Measurements from ENCODE around the gene GPR157.

GPR157 gene

DNA sequence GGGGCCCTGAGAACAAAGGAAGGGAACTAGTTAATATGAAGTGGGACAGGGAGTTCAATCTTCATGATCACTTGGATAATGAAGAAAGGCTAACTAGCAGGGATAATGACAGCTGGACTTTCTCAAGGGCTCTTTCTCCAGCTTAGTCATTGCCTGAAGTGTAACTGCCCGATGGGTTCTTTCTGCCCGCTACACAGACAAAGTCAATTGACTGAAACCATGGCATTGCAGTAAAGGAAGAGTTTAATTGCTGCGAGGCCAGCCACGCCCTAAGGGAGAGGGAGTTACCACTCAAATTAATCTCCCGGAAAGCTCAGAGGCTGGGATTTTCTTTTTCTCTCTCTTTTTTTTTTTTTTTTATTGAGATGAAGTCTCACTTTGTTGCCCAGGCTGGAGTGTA, 42.9 kb downstream of the GPR157 start:
- no peak for DNase-seq

DNA sequence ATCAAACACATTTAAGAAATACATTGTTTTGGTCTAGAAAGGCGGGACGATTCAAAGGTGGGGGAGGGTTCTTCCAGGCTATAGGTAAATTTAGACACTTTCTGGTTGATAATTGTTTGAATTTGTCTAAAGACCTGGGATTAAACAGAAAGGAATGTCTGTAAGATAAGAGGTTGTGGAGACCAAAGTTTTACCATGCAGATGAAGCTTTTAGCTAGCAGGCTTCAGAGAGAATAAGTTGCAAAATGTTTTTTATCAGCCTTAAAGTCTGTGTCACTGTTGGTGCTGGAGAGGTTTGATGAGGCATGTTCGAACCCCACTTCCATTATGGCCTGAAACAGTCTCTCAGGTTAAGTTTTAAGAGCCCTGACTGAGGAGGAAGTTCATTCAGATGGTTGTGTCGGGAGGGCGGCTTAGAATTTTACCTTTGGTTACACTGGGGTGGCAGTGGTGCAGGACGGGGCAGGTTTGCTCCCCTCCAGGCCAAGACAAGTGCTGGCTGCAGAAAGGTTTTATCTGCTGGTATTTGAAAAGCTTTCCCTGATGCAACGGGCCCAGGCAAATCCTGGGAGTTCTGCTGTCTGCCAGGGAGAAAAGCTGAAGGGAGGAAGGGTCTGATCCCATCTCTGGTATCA, 43.5 kb downstream of the GPR157 start:
- DNase-seq, result no peak

DNA sequence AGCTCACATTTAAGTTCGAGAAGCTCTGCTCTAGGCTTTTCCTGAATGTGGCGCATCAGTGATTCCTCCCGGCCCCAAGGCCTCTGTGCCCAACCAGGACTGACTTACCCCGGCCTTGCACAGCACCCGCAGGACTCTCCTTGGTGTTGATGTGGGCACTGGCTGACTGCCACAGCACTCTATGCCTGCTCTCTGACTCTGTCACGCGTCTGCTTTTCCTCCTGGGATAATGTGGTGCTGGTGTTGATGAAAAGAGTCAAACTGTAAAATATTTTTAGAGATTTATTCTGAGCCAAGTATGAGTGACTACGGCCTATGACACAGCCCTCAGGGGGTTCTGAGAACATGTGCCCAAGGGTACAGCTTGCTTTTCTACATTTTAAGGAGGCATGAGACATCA, 44.0 kb downstream of the GPR157 start:
- DNase-seq, result no peak

DNA sequence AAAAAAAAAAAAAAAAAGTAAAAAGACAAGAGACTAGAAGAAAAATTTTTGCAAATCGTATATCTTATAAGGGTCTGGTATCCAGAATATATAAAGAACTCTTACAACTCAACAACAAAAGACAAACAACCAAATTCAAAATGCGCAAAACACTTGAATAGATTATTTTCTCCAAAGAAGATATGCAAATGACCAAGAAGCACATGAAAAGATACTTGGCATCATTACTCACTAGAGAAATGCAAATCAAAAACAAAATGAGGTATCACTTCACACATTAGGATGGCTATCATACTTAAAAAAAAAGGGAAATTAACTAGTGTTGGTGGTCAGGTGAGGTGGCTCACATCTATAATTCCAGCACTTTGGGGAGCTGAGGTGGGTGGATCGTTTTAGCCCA, 47.4 kb downstream of the GPR157 start:
- no peak for DNase-seq

DNA sequence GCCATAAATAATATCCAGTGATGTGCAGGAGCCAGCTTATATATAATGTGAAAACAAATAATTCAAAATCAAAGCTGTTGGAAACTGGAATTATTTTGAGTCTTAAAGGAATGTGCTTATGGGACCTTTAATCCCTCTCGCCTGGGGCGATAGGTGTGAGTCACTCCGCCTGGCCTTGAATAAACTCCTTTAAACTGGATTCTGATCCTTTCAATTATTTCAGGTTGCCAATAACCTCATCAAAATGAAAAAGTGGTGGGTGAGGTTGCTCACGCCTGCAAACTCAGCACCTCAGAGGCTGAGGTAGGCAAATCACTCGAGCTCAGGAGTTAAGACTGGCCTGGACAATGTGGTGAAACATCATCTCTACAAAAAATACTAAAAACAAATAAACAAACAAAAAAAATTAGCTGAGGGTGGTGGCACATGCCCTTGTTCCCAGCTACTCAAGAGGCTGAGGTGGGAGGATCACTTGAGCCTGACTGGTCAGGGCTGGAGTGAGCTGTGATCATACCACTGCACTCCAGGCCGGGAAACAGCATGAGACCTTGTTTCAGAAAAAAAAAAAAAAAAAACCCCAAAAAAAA, 48.1 kb downstream of the GPR157 start:
- no peak for DNase-seq

DNA sequence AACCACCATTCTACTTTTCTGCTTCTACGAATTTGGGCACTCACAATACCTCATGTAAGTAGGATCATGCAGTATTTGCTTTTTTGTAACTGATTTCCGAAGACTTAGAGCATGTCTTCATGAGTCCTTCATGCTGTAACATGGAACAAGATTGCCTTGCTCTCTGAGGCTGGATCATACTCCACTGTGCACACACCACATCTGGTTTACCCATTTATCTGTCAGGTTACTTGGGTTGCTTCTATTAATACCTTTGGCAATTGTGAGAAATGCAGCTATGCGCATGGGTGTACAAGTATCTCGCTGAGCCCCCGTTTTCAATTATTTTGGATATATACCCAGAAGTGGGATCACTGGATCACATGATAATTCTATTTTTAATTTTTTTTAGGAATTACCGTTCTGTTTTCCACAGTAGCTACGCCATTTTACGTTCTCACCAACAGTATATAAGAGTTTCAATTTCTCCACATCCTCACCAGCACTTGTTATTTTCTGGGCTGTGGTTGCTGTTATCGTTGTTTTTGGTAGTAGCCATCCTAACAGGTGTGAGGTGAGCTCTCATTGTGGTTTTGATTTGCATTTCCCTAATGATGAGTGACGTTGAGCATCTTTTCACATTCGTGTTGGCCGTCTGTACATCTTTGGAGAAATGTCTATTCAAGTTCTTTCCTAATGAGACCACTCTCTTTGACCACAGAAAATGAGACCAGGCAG, 48.8 kb downstream of the GPR157 start:
- DNase-seq, result no peak

DNA sequence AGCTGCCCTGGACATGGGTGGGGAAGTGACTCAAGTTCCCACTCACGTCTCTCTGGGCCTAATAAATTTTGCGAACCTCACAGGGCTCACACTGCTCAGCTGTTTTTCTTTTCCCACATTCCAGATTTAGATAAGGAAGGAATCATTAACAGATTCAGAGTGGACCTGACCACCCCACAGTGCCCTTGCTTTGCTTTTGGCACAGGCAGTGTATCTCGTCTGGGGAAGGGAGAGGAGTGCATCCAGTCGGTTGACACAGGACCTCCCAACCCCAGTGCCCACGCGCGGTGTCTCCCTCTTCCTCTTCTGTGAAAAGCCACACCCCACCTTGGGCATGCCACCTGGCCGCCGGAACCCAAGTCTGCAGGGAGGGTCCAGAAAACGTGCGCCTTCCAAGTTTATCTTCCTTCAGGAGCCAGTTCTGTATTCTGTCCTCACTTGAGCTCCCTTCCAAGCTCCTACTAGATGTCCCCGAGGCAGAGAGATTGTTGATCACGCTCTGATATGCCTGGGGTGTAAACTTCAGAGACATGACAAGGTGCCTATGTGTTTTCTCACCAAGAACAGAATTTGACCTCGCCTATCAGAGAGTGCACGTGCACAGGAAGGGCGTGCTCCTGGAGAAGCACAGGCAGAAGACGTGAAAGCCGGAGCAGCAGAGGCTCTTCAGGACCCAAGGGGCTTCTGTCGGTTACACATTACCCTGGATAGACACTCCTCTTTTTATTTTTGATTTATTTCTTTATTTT, 50.0 kb downstream of the GPR157 start:
- DNase-seq, result no peak

DNA sequence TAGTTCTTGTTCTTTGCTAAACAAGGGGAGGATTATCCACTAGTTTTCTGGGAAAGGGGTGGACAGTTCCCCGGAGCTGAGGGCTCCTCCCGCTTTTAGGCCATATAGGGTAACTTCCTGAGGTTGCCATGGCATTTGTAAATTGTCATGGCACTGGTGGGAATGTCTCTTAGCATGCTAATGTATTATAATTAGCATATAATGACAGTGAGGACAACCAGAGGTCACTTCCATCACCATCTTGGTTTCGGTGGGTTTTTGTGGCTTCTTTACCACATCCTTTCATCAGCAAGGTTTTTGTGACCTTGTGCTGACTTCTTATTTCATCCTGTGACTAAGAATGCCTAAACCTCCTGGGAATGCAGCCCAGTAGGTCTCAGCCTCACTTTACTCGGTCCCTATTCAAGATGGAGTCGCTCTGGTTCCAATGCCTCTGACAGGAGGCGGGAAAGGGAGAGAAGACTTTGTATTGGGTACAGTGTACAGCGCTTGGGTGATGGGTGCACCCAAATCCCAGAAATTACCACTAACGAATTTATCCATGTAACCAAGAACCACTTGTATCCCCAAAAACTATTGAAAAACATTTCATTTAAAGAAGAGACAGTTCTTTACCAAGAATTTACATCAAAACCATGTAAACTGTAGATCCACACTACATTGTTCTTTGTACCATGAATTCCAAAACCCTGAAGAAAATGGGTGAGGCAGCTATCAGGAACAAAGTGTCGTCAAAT, 50.7 kb downstream of the GPR157 start:
- DNase-seq, result no peak

DNA sequence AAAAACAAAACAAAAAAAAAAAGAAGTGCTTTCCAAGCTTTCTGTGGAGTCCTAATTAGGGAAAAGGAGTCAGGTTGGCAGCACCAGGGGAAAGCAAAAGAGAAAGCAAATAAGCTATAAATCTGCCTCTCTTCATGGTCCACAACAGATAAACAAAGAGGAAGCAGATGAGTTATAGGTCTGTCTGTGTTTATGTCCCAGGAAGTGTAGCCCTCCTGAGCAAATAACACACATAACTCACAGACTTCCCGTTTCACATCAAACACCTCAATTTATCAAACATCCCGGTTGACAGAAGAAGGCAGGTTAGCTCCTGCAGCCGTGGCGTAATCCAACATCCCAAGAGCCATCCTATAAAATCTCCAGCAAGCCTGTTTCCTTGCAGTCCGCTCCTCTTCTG, 53.9 kb downstream of the GPR157 start:
- no peak for DNase-seq

DNA sequence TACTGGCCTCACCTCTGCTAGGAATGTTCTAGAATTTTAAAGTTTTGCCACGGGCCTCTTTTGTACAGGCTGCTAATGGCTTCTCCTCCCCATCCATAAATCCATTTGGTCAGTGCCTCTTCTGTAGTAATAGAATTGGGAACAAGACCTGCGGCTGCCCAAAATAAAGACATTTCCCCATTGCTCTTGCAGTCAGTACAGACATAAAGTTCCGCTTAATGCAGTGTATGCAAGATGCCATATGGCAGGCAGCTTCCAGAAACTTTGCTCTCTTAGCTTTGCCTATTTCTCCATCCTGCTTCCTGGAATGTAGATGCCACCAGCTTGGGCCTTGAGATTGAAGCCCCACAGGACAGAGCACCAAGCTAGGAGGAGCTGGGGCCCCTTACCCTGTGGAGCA, 55.8 kb downstream of the GPR157 start:
- DNase-seq, result no peak

DNA sequence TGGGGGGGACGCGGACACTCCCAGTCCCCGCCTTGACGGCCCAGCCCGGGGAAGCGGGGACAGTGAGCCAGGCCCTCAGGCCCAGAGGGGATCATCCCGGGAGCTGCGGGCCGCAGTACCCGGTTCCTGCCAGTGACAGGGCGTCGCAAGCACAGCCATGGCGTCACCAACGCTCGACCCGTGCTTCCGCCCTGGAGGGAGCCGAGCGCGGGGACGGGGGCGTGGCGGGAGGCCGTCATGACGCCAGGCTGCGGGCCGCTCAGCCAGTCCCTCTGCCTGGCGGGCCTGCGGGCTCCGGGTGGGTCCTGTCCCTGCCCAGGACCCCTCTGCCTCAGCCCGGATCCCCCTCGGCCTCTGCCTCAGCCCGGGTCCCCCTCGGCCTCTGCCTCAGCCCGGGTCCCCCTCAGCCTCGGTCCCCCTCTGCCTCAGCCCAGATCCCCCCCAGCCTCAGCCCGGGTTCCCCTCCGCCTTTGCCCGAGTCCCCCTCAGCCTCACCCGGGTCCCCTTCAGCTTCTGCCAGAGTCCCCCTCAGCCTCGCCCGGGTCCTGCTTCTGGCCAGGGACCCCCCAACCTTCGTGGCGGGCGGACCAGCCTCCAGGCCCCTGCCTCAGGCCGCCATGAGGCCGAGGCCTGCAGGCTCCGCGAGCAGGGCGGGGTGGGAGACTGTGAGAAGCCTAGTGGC, 57.2 kb downstream of the GPR157 start:
- DNase-seq, result no peak

DNA sequence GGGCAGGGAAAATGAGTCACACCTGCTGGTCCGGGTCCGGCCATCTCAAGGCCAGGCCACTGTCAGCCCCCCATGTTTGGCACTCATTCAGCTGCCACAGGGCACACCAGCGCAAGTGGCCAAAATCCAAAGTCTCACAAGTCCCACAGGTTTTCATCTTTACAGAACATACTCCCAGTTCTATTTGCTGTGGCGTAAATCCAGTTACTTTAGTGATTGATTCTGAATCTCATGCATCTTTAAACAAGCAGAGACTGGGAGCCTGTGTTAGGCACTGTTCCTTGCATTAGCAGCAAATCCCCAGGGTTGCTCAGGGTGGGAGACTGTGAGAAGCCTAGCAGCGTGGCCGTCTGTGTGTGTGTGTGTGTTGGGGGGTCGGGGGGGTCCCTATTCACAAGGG, 58.4 kb downstream of the GPR157 start:
- no peak for DNase-seq

DNA sequence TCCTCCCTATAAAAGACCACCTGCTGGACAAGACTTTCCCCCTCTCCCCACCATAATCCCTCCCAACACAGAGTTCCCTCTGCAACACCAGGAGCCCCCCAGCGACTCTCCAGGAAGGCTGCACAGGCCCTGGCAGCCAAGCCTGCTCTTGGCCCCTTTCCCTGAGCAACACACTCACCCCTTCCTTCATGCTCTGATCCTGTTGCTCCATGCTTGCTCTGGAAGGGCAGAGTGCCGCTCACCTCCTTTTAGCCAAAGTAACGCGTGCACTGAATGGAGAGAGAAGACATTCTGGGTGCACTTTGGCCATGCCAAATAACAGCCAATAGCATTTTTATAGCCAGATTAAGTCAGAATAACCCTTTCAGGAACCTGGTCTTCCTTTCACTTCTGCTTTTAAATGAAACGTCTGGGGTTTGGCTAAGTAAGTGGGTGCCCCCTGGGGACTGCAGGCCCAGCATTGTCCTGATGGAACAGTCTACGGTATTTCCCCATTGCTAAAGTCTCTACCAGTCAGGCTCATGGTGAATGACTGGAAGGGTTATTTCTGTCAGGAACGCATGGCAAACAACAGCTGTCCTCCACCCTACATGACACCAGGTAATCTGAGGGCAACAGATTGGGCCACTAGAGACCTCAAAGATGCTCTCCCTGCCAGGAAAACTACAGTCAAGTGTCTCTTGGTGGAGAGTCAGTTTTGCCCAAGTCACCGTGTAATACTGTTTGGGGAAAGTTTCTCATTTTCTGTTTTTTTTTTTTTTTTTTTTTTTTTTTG, 59.4 kb downstream of the GPR157 start, which contains the start of gene SLC2A5:
Gene SLC2A5 (minus strand): TSS at position 310 of the 775 bp plus-strand sequence. CDS start 99 bp downstream, at position 211.
- no peak for DNase-seq

DNA sequence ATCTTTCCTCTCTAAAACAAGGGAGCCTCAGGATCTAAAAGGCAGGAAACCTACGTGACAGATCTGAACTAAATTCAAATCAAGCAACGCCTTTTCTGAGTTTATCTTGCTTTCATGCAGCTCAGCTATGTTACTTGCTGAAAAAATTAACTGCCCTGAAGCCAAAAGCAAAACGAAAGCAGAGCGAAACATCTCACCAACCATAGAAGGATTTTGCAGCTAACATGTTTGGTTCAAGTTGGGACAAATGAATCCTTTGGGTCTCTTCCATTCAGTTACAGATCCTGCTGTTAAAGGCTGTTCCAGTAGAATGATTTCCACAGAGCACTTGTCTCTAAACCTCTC, 59.9 kb downstream of the GPR157 start:
- no peak for DNase-seq

DNA sequence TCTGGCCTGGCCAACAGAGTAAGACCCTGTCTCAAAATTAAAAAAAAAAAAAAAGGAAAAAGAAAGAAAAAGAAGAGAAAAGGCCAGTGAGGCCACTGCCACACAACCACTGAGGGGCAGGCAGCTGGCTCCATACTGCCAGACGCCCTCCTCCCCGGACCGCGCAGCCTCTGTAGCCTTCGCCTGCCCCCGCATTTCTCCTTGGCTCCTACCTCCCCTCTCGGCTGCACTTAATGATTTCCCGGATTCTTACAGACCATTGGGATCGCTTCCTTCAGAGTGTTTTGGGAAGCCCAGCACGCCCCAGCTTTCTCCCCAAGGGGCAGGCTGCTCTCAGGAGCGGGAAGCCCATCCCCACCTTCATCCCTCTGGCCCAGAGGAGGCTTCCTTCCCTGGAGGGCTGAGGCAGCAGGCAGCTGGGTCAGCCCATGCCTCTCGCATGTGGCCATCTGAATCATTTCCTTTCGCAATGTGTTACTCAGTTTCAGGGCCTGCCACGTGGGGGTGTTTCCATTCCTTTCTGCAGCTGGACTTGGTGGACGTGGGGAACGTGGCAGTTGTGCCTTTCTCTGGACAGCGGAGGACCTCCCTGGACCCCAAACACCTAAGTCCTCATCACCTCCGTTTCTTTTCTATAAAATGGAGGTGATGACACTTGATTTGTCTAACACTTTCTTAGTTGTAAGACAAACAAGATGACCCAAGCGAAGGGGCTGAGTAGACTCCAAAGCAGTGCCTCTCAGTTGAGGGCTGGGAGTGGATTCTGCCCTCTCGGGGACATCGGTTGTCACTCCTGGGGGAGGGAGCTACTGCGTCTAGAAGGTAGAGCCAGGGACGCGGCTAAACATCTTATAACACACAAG, 61.7 kb downstream of the GPR157 start:
- no peak for DNase-seq

DNA sequence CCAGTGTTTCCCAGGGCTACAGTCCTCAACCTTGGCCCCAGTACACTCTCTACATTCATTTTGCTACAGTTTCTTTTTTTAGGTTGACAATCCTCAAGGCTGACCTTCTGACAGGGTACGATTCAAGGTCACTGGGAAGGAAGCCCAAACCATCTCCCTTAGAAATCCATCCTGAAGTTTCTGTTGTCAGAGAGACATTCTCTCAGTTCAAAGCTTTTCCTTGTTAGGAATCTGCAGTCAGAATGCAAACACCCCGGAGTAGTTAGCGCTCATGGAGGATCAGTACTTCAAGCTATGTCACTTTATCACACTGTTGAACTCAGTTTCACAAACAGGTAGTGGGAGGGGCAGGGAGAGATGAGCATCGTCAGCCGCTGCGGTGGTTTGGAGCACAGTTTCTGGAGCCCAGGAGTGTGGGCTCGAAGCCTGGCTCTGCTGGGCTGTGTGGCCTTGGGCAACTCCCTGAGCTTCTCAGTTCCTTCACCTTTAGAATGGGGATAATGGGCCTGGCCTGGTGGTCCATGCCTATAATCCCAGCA, 63.6 kb downstream of the GPR157 start:
- no peak for DNase-seq

DNA sequence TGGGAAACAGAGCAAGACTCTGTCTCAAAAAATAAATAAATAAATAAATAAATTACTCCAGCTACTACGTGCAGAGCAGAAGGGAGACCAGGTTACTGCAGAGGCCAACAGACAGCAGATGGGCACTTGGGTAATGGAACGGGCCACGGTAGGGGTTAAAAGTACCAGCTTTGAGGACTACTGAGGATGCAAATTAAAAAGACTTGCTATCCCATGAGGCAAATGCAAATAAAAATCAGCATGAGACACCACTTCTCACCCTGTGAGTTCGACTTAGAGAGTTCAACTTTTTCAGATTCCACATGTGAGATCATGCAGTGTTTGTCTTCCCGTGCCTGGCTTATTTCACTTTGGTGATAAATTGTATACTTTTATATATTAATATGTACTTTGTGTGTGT, 66.1 kb downstream of the GPR157 start:
- no peak for DNase-seq

DNA sequence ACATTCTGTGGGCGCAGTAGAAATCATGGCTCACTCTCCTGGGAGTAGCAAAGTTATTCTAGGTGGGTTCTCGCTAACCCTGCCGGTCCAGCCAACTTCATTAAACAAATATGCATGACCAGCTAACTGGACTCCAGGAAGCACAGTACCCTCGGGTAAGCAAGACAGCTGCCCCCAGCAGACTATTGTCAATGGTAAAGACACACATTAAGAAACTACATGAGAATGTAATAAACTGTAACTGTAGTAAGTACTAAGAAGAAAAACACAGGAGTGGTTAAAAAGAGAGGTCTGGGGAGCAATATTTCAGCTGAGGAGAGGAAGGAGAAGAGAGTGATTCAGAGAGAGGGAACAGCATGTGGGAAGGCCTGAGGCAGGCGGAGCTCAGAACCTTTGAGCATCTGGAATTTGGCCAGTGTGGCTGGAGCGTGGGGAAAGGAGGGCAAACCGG, 66.9 kb downstream of the GPR157 start:
- DNase-seq, result no peak

DNA sequence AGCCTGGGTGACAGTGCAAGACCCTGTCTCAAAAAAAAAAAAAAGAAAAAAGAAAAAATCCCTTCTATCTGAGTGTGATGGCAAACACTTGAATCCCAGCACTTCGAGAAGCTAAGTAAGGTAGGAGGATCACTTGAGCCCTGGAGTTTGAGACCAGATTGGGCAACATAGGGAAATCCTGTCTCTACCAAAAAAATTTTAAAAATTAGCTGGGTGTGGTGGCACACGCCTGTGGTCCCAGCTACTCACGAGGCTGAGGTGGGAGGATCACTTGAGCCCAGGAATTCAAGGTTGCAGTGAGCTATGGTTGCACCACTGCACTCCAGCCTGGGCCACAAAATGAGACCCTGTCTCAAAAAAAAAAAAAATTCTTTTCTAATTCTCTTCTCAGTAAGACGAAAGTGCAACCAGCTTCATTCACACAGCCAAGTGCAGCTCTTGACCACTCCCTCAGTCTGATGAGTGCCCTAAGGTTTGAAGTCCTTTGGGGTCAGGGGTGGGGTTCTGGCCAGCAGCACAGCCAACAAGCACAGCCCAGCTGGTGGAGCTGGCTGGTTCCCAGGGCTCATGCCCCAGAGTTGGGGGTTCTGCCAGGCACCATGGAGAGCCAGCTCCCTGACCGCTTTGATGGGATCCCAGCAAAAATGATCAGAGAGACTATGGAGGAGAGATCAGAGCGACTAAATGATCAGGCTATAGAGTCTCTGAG, 67.5 kb downstream of the GPR157 start:
- DNase-seq, result no peak
